DND-41 (cell line): ENCODE results near the gene SHISA9.

ENCODE experiments used
- CTCF ChIP-seq: IDR thresholded peaks from 2 replicates; pipeline ENCODE4 v1.5.1; 2012; ENCODE audit warnings: borderline replicate concordance, low read length, moderate library complexity, mild to moderate bottlenecking; ENCODE audit not compliant: poor library complexity, severe bottlenecking; ENCODE audit errors: extremely low read depth
- EZH2 ChIP-seq: IDR thresholded peaks from 3 replicates; pipeline ENCODE4 v1.6.1; 2012; ENCODE audit warnings: borderline replicate concordance, low read depth, mild to moderate bottlenecking, moderate library complexity, low read length, inconsistent platforms; ENCODE audit not compliant: severe bottlenecking

- TF ChIP-seq CTCF = no peak
- no peak for TF ChIP-seq EZH2
Measured at GRCh38 chr16:13046061-13046821, 144.8 kb downstream of the SHISA9 start.
